Astrocyte (in vitro differentiated cells and primary cell): ENCODE data around the gene NPAS3. TPM values are rescaled to one million over a fixed set of nuclear protein-coding genes. Genes with fewer than 3 reads are reported as not detected.
A peak's percentile ranks its signal among the peaks of the same experiment; 100 is the strongest.

Source experiments
- DNase-seq: peaks from one replicate; pipeline ENCODE4 v3.0.0-alpha.2; 2010; ENCODE audit warnings: low read depth
- FAIRE-seq: peaks from 2 replicates; lab custom pipeline; 2011; peaks lifted over from hg19 to GRCh38; lab: Jason Lieb, UNC
- H2AFZ ChIP-seq: 2 replicates; pipeline ENCODE4 v1.6.0; 2012; ENCODE audit warnings: low read depth, low read length, inconsistent platforms
- H3K27ac ChIP-seq: 2 replicates; pipeline ENCODE4 v1.5.1; 2011; ENCODE audit warnings: low read depth, low read length, inconsistent platforms
- H3K27me3 ChIP-seq: 2 replicates; pipeline ENCODE4 v1.6.0; 2011; ENCODE audit warnings: low read length, inconsistent platforms; ENCODE audit not compliant: insufficient read depth
- H3K36me3 ChIP-seq: 2 replicates; pipeline ENCODE4 v1.5.1; 2011; ENCODE audit warnings: low read length, inconsistent platforms; ENCODE audit not compliant: insufficient read depth
- H3K4me1 ChIP-seq: 2 replicates; pipeline ENCODE4 v1.5.1; 2011; ENCODE audit warnings: low read length, inconsistent platforms; ENCODE audit not compliant: insufficient read depth
- H3K4me2 ChIP-seq: 2 replicates; pipeline ENCODE4 v1.6.0; 2012; ENCODE audit warnings: low read length, inconsistent platforms
- H3K4me3 ChIP-seq: 2 replicates; pipeline ENCODE4 v1.5.1; 2011; ENCODE audit warnings: low read depth, mild to moderate bottlenecking, low read length, inconsistent platforms; ENCODE audit not compliant: insufficient read depth
- H3K79me2 ChIP-seq: 2 replicates; pipeline ENCODE4 v1.6.0; 2012; ENCODE audit warnings: mild to moderate bottlenecking, low read length, inconsistent platforms; ENCODE audit not compliant: insufficient read depth
- H3K9ac ChIP-seq: 2 replicates; pipeline ENCODE4 v1.6.0; 2012; ENCODE audit warnings: mild to moderate bottlenecking, low read length, inconsistent platforms
- H3K9me3 ChIP-seq: 2 replicates; pipeline ENCODE4 v1.5.1; 2012; ENCODE audit warnings: low read depth, mild to moderate bottlenecking, low read length, inconsistent platforms; ENCODE audit not compliant: insufficient read depth
- H4K20me1 ChIP-seq: 2 replicates; pipeline ENCODE4 v1.6.0; 2012; ENCODE audit warnings: low read length, inconsistent platforms; ENCODE audit not compliant: insufficient read depth
- H3K27ac Mint-ChIP-seq: one replicate; pipeline ENCODE4 v1.8.0; 2021; ENCODE audit warnings: mild to moderate bottlenecking, mixed read lengths; ENCODE audit not compliant: unreplicated experiment
- H3K27me3 Mint-ChIP-seq: one replicate; pipeline ENCODE4 v1.8.0; 2021; ENCODE audit warnings: low read depth, mixed read lengths; ENCODE audit not compliant: unreplicated experiment
- H3K36me3 Mint-ChIP-seq: one replicate; pipeline ENCODE4 v1.8.0; 2021; ENCODE audit warnings: low read depth, mixed read lengths; ENCODE audit not compliant: unreplicated experiment
- H3K4me1 Mint-ChIP-seq: one replicate; pipeline ENCODE4 v1.8.0; 2021; ENCODE audit warnings: low read depth, mixed read lengths; ENCODE audit not compliant: unreplicated experiment
- H3K4me3 Mint-ChIP-seq: one replicate; pipeline ENCODE4 v1.8.0; 2021; ENCODE audit warnings: mild to moderate bottlenecking, moderate library complexity, mixed read lengths; ENCODE audit not compliant: unreplicated experiment
- H3K9me3 Mint-ChIP-seq: one replicate; pipeline ENCODE4 v1.8.0; 2021; ENCODE audit warnings: mild to moderate bottlenecking, mixed read lengths; ENCODE audit not compliant: unreplicated experiment
- CTCF ChIP-seq: IDR thresholded peaks from 2 replicates; pipeline ENCODE4 v1.5.1; 2011; ENCODE audit warnings: low read depth, mild to moderate bottlenecking, inconsistent platforms, low read length, moderate library complexity; ENCODE audit not compliant: insufficient read depth
- EZH2 ChIP-seq: IDR thresholded peaks from 2 replicates; pipeline ENCODE4 v1.6.1; 2012; ENCODE audit warnings: mild to moderate bottlenecking, low read length, inconsistent platforms; ENCODE audit not compliant: insufficient read depth
- total RNA-seq: library from RNA; stranded (reverse); gene quantifications from 2 replicates; pipeline ENCODE4 v1.2.1, GENCODE V29; 2021

Gene NPAS3
- total RNA-seq, 1 donor from 2014 or later, result 2.6 TPM

GRCh38 chr14:33370426-33370825 lies 431.7 kb downstream of the NPAS3 start:
- Mint-ChIP-seq H3K4me3 (no peak overlapping the region), H3K27ac (no peak overlapping the region), H3K4me1 (no peaks in the 10 kb centered on the region), H3K36me3 (no peaks in the 10 kb centered on the region), H3K27me3 (no peaks in the 10 kb centered on the region), H3K9me3 (no peaks in the 10 kb centered on the region)
- H4K20me1 ChIP-seq, result no peaks in the 10 kb centered on the region
- H3K27ac ChIP-seq, result no peak overlapping the region
- H3K36me3 ChIP-seq, result no peaks in the 10 kb centered on the region
- no peak overlapping the region for H3K4me2 ChIP-seq
- FAIRE-seq (no peak), DNase-seq (no peak)
- H3K4me3 ChIP-seq, result no peak overlapping the region
- H3K4me1 ChIP-seq, result no peaks in the 10 kb centered on the region
- H3K79me2 ChIP-seq, result no peaks in the 10 kb centered on the region
- H3K9me3 ChIP-seq, result no peaks in the 10 kb centered on the region
- no peaks in the 10 kb centered on the region for H3K27me3 ChIP-seq
- no peak overlapping the region for H2AFZ ChIP-seq
- TF ChIP-seq EZH2, result no peak
- TF ChIP-seq CTCF, result no peak
- no peak overlapping the region for H3K9ac ChIP-seq

GRCh38 chr14:33375196-33375595 lies 436.5 kb downstream of the NPAS3 start:
- H3K36me3 Mint-ChIP-seq, result no peaks in the 10 kb centered on the region
- Histone ChIP-seq H3K27ac (no peak overlapping the region), H3K36me3 (no peaks in the 10 kb centered on the region), H3K4me2 (no peak overlapping the region), H4K20me1 (no peaks in the 10 kb centered on the region), H3K4me1 (no peaks in the 10 kb centered on the region), H3K27me3 (no peaks in the 10 kb centered on the region), H3K79me2 (no peaks in the 10 kb centered on the region), H3K4me3 (no peak overlapping the region), H2AFZ (no peak overlapping the region), H3K9me3 (no peaks in the 10 kb centered on the region), H3K9ac (no peak overlapping the region)
- no peak overlapping the region for H3K4me3 Mint-ChIP-seq
- DNase-seq, result no peak
- peaks cover 2% of the 10 kb centered on the region for H3K9me3 Mint-ChIP-seq
- no peak for FAIRE-seq
- no peak overlapping the region for H3K27ac Mint-ChIP-seq
- no peaks in the 10 kb centered on the region for H3K27me3 Mint-ChIP-seq
- H3K4me1 Mint-ChIP-seq, result peaks cover 7% of the 10 kb centered on the region
- no peak for TF ChIP-seq CTCF
- TF ChIP-seq EZH2, result no peak

GRCh38 chr14:33375786-33376185 lies 437.1 kb downstream of the NPAS3 start:
- H3K27me3 Mint-ChIP-seq, result no peaks in the 10 kb centered on the region
- H3K4me3 Mint-ChIP-seq, result no peak overlapping the region
- no peaks in the 10 kb centered on the region for H3K36me3 Mint-ChIP-seq
- Histone ChIP-seq H3K4me2 (no peak overlapping the region), H3K4me1 (no peaks in the 10 kb centered on the region), H3K4me3 (no peak overlapping the region), H2AFZ (no peak overlapping the region), H3K79me2 (no peaks in the 10 kb centered on the region), H3K9me3 (no peaks in the 10 kb centered on the region), H3K36me3 (no peaks in the 10 kb centered on the region), H4K20me1 (no peaks in the 10 kb centered on the region), H3K27me3 (no peaks in the 10 kb centered on the region), H3K27ac (no peak overlapping the region), H3K9ac (no peak overlapping the region)
- peak; percentile 95 for DNase-seq
- peaks cover 7% of the 10 kb centered on the region for H3K4me1 Mint-ChIP-seq
- TF ChIP-seq CTCF, result no peak
- no peak for TF ChIP-seq EZH2
- peaks cover 2% of the 10 kb centered on the region for H3K9me3 Mint-ChIP-seq
- FAIRE-seq, result peak; percentile 43
- no peak overlapping the region for H3K27ac Mint-ChIP-seq
